Fibroblast of gingiva (primary cell): Measurements from ENCODE around the gene IP6K3.

Experiments used
- DNase-seq: peaks from one replicate; pipeline ENCODE4 v3.0.0-alpha.2; 2011; ENCODE audit warnings: low read depth

IP6K3 gene

DNA sequence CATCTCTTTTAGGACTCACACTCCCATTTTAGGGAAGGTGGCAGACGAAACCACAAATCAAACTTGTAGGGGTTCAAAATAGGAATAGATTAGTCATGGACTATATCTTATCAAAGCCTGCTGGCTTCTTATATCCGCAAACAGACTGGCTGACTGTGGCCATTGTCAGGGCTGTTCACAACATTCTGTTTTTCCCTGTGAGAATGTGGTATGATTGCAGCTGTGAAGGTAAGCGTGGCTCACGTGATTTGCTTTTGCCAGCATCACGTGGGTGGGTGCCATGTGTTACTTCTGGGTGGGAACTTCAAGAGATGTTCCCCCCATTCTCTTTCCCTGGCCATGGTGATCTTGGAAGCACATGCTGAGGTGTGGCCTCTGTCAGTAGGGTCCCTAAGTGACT, 5.9 kb downstream of the IP6K3 start:
- no peak for DNase-seq

GRCh38 chr6:33740204-33740608, 6.5 kb downstream of the IP6K3 start:
- DNase-seq = no peak

DNA sequence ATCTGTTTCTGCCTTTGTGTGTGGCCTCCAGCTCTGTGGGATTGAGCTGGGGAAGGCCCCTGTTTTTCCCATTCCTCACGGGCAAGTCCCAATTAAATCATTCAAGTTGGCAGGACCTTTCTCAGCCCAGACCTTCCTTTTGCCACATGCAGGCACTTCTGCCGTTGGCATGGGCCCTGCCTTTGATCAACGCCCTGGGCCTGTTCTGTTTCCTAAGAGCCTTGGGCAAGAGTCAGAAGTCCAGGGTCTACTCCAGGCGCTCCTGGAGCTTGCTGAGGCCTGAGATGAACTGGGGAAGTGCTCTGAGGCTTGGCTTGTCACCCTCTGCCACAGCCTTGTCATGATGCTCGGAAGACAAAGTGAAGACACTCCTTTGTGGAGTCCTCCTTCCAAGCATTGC, 7.1 kb downstream of the IP6K3 start:
- DNase-seq = no peak

DNA sequence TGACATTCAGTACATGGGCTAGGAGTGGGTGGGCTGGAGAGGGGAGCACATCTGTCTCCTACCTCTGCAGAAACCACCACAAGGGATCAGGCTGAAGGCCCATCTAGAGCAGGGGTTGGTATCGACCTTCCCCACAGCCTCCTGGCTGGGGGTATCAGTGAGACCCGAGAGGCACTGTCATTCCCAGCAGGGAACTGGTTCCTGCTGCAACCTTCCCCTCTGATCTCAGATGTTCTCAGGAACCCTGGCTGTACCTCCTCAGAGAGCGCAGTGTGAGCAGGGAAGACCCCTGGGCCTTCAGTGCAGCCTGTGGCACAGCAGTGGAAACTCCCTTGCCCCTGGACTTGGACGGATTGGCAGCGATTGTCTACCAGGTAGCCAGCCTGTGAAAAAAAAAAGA, 7.8 kb downstream of the IP6K3 start:
- no peak for DNase-seq

DNA sequence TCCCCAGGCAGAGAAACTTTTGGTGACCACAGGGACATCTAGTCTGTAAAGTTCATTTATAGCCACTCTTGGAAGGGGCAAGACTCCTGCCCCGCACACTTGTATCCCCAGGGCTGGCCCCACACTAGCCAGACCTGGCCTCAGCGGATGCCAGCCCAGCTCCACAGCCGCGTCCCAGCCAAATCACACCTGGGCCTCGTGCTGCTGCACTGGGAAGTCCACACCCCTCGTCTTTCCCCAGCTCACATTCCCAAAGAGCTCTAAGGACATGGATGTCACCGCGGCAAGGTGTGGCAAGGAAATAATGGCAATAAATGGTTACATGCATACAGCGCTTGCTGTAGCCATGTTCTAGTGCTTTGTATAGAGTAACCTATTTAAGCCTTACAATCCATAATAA, 8.6 kb downstream of the IP6K3 start:
- DNase-seq = no peak

- DNase-seq = no peak
These were observed 9.3 kb downstream of the IP6K3 start for GRCh38 chr6:33737267-33738026.

- no peak for DNase-seq
These were observed 11.5 kb downstream of the IP6K3 start for GRCh38 chr6:33735216-33735615.

DNA sequence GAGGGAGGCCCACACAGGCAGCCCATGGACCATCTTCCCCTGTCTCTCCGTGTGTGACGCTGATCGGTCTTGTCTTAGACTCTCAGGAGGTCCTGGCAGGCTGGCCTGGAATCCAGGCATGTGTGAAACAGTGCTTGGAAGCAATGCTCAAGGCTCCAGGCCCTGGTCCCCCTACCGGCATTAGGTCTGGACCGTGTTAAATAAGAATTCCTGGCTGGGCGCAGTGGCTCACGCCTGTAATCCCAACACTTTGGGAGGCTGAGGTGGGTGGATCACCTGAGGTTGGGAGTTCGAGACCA, 13.0 kb downstream of the IP6K3 start:
- no peak for DNase-seq

DNA sequence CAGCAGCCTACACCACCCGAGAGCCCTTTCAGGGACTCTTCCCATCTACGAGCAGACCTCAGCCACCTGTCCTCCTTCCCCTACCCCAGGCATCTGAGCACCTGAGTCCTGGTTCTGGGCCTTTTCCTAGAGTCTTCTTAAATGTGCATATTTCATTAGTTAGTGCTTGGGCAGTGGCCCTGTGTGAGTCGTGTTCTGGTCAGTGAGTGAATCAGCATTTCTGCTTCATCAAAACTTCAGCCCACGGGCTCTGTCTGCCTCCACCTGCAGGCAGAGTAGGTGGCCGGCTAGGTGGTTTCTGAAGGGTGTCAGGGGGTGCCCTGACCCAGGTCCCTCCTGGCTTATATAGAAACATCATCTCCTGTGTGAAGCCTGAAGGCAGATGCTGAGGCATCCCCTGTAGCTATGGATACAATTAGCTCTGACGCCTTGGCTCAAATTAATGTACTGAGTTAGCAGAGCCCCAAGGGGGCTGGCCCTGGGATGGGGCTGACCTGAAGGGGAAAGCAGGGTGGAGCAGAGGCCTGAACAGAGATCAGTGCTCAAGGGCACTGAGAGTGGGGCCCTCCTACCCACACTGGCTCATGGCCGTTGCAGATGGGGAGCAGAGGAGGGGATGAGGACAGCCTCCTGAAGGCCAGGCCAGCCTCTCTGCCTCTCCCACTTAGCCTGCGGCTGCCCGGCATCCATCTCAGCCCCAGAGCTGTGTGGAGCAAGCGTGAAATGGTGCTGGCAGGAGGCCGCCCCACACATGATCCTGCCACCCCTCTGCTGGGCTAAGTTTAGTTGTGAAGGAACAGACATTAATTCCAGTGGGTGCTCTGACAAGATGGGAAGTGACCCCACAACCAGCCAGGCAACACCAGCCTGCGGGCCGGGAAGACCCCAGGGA, 13.6 kb downstream of the IP6K3 start:
- DNase-seq = no peak

GRCh38 chr6:33732385-33732784, 14.3 kb downstream of the IP6K3 start:
- no peak for DNase-seq

DNA sequence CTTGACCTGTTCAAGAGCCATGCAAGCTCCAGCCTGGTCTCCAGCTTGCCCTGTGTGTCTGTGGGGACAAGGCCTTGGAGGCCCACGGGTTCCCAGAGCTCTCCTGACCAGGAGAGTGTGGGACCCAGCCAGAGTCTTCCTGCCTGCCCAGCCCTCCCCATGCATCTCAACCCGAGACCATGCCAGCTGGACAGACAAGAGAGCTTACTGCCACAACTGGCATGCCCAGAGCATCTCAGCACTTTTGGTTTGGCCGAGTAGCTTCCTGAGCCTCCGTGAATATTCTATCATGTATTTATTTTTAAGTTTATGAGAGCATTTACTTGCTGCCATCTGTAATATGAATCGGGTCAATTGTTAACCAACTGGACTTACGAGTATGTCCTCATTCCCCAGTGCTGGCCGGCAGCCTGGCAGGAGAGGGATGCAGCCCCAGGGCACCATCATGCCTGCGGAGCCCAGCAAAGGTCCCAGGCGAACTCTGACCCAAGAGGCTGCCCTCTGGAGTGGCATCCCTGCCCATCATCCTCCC, 14.9 kb downstream of the IP6K3 start:
- no peak for DNase-seq

DNA sequence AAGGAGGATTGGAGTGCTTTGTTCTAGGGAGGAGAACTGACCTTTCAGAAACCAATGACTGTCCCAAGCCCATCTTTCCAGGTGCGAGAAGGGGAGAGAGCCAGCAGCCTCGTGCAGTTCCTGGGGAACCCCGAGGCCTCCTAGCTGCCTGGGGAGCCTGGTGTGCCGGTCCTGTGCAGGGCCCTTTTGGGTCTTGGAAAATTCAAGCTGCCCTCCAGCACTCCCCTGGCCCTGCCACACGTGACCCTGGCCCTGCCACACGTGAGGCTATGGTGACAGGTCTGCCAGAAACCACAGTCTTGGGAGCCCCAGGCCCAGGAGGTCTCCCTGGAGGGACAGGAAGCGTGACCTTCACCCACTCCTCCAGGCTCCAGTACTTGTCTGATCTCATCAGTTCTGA, 15.7 kb downstream of the IP6K3 start:
- DNase-seq = no peak

DNA sequence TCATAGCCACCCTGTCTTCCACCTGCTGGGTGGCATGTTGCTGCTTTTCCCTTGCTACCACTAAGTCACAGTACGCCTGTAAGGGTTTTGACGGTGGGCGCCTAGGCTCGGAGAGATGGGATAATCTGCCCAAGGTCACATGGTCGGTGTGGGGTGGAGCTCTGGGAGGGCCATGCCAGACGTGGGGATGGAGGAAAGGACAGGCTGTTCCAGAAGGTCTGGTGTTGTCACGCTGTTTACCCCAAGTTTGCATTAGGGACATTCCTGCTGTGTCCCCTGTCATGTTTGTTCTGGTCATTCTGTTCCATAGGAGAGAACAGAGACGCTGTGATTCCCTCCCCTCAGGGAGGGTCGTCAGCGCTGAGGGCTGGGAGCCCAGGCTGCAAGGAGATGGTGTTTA, 16.1 kb downstream of the IP6K3 start:
- no peak for DNase-seq

DNA sequence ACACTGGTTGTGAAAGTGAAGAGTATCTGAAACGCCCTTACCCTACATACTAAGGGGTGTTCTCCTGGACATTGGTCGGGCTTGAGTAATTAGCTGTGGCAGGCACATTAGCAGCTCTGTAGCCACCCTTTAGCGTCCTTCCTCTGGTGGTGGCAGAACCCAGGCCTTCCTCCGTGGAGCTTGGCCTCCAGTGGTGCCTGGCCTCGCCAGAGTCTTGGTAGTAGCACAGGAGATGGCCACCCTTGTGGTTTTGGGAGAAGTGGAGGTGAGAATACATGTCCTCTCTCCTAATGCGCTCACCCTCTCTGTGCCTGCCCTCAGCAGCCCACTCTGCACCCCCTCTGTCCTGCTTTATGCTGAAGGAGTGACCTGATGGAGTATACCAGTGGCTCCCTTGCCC, 17.6 kb downstream of the IP6K3 start:
- no peak for DNase-seq

DNA sequence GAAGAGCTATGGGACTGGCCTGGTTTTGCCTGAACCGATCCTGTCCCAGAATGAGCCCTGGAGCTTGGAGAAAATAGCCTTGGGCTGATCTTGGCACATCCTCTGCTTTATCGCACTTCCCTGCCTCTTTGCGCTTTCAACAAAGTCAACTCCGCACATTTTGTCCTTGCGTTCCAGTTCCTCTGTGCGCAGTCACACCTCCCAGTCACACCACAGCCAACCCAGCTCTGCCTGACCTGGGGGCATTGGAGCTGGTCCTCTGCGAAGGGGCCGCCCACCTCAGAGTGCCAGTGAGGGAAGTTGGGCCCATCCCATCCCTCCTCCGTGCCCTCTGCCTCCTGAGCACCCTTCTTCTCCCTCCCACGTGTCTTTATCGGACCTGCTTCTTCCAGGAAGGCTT, 18.3 kb downstream of the IP6K3 start:
- no peak for DNase-seq

DNA sequence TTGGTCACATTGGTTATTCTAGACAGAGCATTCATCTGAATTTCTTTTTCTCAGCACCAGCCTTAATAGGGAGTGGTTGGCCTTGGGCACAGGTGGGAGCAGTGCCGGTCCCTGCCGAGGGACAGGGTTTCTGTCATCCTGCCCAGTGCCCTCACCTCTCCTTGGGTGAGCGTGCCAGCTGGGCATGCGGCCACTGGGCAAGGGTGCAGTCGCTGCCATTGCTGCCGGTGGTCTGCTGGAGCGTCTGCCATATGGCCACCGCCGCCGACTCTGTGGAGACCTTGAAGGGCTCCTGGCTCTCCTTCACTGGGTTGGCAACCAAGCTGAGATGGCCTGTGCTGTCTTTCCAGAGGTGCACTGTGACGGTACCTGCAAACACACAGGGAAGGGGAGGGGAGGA, 18.8 kb downstream of the IP6K3 start:
- DNase-seq = no peak

GRCh38 chr6:33727126-33727525, 19.6 kb downstream of the IP6K3 start:
- no peak for DNase-seq

DNA sequence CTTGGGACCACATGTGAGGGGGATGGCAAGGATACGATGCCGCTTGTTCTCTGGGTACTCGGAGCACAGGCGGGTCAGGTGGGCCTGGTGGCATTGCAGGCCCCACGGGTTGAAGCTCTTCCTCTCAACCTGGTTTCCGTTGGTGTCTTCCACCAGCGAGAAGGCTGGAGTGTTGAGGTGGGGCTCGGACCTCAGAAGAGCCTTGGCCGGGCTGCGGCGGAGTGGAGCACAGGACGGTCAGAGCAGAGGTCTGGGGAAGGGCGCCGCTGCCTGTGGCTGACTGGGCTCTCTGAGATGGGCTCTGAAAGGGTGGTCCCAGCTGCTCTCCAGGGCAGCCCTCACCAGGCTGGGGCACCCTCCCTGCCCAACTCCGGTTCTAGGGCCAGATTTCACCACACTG, 20.0 kb downstream of the IP6K3 start:
- DNase-seq = no peak

- no peak for DNase-seq
These were observed 20.6 kb downstream of the IP6K3 start for GRCh38 chr6:33725891-33726673.

- DNase-seq = no peak
These were observed 21.5 kb downstream of the IP6K3 start for GRCh38 chr6:33725222-33725621.

- no peak for DNase-seq
These were observed 22.3 kb downstream of the IP6K3 start for GRCh38 chr6:33724102-33725023.
